ENCODE data around the gene KL. TPM values are rescaled to one million over a fixed set of nuclear protein-coding genes. Genes with fewer than 3 reads are reported as not detected.

Gene KL
- total and polyA plus RNA-seq, 2 of the 8 experiments (the other 6 are each of a cell fraction or from before 2014, with no cell fraction given), result 0.02 TPM; not detected in 1

- TF ChIP-seq TBP (IDR thresholded peaks at IDR 0.05; ENCODE audit: low read depth, low read length), result no peak
- TF ChIP-seq NRF1 (IDR thresholded peaks at IDR 0.05; ENCODE audit: low read depth, low read length), result no peak
These were observed 48.5 kb upstream of the KL start (continued) for GRCh38 chr13:32967584-32968182.
